Middle frontal gyrus (tissue), 1 donor: Measurements from ENCODE around the gene IFTAP.

Experiments used
- DNase-seq: peaks from one replicate; pipeline ENCODE4 v3.0.0-alpha.2; 2015; ENCODE audit warnings: low spot score; ENCODE audit errors: extremely low spot score

The IFTAP gene

GRCh38 chr11:36598051-36598450 is 3.7 kb downstream of the IFTAP start, which contains the start of gene RAG2:
RAG2 (minus strand) TSS chr11:36598236; CDS start chr11:36594168, 4,068 bp downstream.
- no peak for DNase-seq

GRCh38 chr11:36600180-36600579 is 5.9 kb downstream of the IFTAP start:
- no peak for DNase-seq

- no peak for DNase-seq
These were observed 6.9 kb downstream of the IFTAP start for GRCh38 chr11:36601155-36601554.

- no peak for DNase-seq
These were observed 7.8 kb downstream of the IFTAP start for GRCh38 chr11:36602135-36602534.

- no peak for DNase-seq
These were observed 11.2 kb downstream of the IFTAP start for GRCh38 chr11:36605221-36606216.

GRCh38 chr11:36608491-36609199 is 14.3 kb downstream of the IFTAP start:
- no peak for DNase-seq

GRCh38 chr11:36609383-36609782 is 15.1 kb downstream of the IFTAP start:
- no peak for DNase-seq

GRCh38 chr11:36615826-36616225 is 21.5 kb downstream of the IFTAP start:
- no peak for DNase-seq

- DNase-seq, result no peak
These were observed 23.5 kb downstream of the IFTAP start for GRCh38 chr11:36617543-36618362.

GRCh38 chr11:36618363-36619047 is 24.2 kb downstream of the IFTAP start:
- no peak for DNase-seq

GRCh38 chr11:36619502-36619901 is 25.2 kb downstream of the IFTAP start:
- DNase-seq, result no peak

- no peak for DNase-seq
These were observed 25.9 kb downstream of the IFTAP start for GRCh38 chr11:36620246-36620645.

- no peak for DNase-seq
These were observed 28.3 kb downstream of the IFTAP start for GRCh38 chr11:36622431-36623136.

GRCh38 chr11:36623494-36623893 is 29.2 kb downstream of the IFTAP start:
- no peak for DNase-seq

- DNase-seq, result no peak
These were observed 32.7 kb downstream of the IFTAP start for GRCh38 chr11:36627006-36627405.

- DNase-seq, result no peak
These were observed 33.2 kb downstream of the IFTAP start for GRCh38 chr11:36627471-36627870.

GRCh38 chr11:36628141-36628540 is 33.8 kb downstream of the IFTAP start:
- no peak for DNase-seq

GRCh38 chr11:36628765-36629244 is 34.5 kb downstream of the IFTAP start:
- no peak for DNase-seq

- no peak for DNase-seq
These were observed 37.5 kb downstream of the IFTAP start for GRCh38 chr11:36631774-36632173.
